Transverse colon (tissue), 4 donors: ENCODE data around the gene ULK4.

Experiments used
- CTCF ChIP-seq, 5 experiments: fragments of 200-600 bp in 3 of 5; fragments of 450-650 bp in 2 of 5; sonication (generic) in 3 of 5; IDR thresholded peaks; 1 replicate in 2 of 5; 2 replicates in 3 of 5; pipeline ENCODE4 v1.5.1; 2016 to 2017; ENCODE audit warnings: antibody characterized with exemption in 5 of 5, inconsistent platforms in 3 of 5, mild to moderate bottlenecking in 2 of 5, moderate library complexity in 1 of 5
- POLR2A ChIP-seq: fragments of 450-650 bp; IDR thresholded peaks from one replicate; pipeline ENCODE4 v1.6.1; 2016; ENCODE audit warnings: antibody characterized with exemption, mild to moderate bottlenecking, moderate library complexity
- POLR2AphosphoS5 ChIP-seq, 3 donors: sonication (generic); formaldehyde crosslinking; IDR thresholded peaks; one replicate each; pipeline ENCODE4 v1.6.1; 2016; ENCODE audit warnings: antibody characterized with exemption in 3 of 3

- no peak for TF ChIP-seq CTCF (IDR thresholded peaks at IDR 0.05)
- TF ChIP-seq POLR2AphosphoS5 (IDR thresholded peaks at IDR 0.05) = no peak
- no peak for TF ChIP-seq POLR2A
Measured at GRCh38 chr3:41418961-41419691, 542.8 kb downstream of the ULK4 start.
